ENCODE measurements around the gene CRADD.

Gene CRADD

GRCh38 chr12:93938317-93938716 lies 261.1 kb downstream of the CRADD start:
- no peak for DNase-seq (ENCODE audit: low read depth)

GRCh38 chr12:93938931-93939330 lies 261.8 kb downstream of the CRADD start:
- no peak for DNase-seq (ENCODE audit: low read depth)

GRCh38 chr12:93939641-93940325 lies 262.6 kb downstream of the CRADD start:
- DNase-seq (ENCODE audit: low read depth): no peak

- DNase-seq (ENCODE audit: low read depth): peak; percentile 44
Measured at GRCh38 chr12:93943780-93944179, 266.6 kb downstream of the CRADD start.

- no peak for DNase-seq (ENCODE audit: low read depth)
Measured at GRCh38 chr12:93944201-93944600, 267.0 kb downstream of the CRADD start.

All from ELR (cell line).